ENCODE data around the gene LMTK2. TPM values are rescaled to one million over a fixed set of nuclear protein-coding genes. Genes with fewer than 3 reads are reported as not detected.

LMTK2 gene
- total RNA-seq, 1 donor from 2014 or later = 32.5 TPM

DNA sequence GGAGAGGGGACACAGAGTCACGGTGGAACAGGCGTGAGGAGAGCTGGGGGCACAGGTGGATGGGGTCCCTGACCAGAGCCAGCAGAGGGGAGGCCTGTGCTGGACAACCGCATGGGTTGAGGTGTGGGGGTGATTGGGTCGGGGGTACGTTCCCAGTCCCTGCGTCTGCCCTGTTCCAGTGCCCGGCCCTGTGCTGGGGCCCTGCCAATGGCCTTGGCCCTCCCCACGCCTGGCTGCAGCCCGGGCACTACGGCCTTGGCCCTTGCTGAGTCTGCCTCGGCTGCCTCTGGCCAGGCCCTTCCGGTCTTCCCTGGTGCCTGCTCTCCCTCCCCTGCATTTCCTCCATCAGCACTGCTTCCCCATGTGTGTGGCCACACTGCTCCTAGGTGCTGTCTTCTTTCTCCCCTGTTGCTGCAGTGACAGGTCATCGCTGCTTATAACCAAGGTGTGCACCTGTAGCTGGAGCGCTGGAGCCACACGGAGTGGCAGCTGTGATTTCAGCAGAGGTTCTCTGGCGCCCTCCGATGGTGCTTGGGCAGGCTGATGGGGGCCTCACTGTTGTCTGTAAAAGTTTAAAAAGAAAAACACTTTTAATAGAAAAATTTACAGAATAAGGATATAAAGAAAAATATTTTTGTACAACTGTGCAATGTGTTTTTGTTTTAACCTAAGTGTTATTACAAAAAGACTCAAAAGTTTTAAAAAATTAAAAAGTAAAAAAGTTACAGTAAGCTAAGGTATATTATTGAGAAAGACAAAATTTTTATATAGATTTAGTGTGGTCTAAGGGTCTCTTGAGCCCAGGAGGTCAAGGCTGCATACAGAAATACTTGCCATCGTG, 59.4 kb downstream of the LMTK2 start:
- peak; percentile 74 for DNase-seq (ENCODE audit: low spot score)
- H3K4me1 Mint-ChIP-seq (ENCODE audit: unreplicated experiment) = peaks cover 8% of the 10 kb centered on the region
- H3K36me3 Mint-ChIP-seq (ENCODE audit: low read depth, unreplicated experiment) = peaks cover 15% of the 10 kb centered on the region
- H3K27ac Mint-ChIP-seq (ENCODE audit: unreplicated experiment) = no peak overlapping the region
- no peak overlapping the region for H3K4me3 Mint-ChIP-seq (ENCODE audit: unreplicated experiment)
- H3K9me3 Mint-ChIP-seq (ENCODE audit: unreplicated experiment) = no peaks in the 10 kb centered on the region
- TF ChIP-seq, protein P1, sequence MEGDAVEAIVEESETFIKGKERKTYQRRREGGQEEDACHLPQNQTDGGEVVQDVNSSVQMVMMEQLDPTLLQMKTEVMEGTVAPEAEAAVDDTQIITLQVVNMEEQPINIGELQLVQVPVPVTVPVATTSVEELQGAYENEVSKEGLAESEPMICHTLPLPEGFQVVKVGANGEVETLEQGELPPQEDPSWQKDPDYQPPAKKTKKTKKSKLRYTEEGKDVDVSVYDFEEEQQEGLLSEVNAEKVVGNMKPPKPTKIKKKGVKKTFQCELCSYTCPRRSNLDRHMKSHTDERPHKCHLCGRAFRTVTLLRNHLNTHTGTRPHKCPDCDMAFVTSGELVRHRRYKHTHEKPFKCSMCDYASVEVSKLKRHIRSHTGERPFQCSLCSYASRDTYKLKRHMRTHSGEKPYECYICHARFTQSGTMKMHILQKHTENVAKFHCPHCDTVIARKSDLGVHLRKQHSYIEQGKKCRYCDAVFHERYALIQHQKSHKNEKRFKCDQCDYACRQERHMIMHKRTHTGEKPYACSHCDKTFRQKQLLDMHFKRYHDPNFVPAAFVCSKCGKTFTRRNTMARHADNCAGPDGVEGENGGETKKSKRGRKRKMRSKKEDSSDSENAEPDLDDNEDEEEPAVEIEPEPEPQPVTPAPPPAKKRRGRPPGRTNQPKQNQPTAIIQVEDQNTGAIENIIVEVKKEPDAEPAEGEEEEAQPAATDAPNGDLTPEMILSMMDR (IDR thresholded peaks at IDR 0.05; ENCODE audit: unreplicated experiment) = peak; percentile 30
- peaks cover 6% of the 10 kb centered on the region for H3K27me3 Mint-ChIP-seq (ENCODE audit: unreplicated experiment)

DNA sequence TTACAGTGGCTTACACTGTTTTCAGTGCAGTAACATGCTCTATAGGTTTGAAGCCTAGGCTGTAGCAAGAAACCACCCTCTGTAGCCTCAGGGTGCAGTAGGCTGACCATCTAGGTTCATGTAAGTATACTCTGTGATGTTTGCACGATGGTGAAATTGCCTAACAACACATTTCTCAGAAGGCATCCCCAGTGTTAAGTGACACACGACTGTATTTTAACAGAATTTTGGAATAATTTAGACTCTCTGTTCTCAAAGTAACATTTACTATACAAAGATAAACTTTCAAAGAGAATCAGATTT, 60.0 kb downstream of the LMTK2 start:
- peaks cover 6% of the 10 kb centered on the region for H3K27me3 Mint-ChIP-seq (ENCODE audit: unreplicated experiment)
- no peak overlapping the region for H3K4me3 Mint-ChIP-seq (ENCODE audit: unreplicated experiment)
- no peak for DNase-seq (ENCODE audit: low spot score)
- TF ChIP-seq, protein P1 (IDR thresholded peaks at IDR 0.05; ENCODE audit: unreplicated experiment) = no peak
- H3K4me1 Mint-ChIP-seq (ENCODE audit: unreplicated experiment) = peaks cover 8% of the 10 kb centered on the region
- H3K9me3 Mint-ChIP-seq (ENCODE audit: unreplicated experiment) = no peaks in the 10 kb centered on the region
- peaks cover 21% of the 10 kb centered on the region for H3K36me3 Mint-ChIP-seq (ENCODE audit: low read depth, unreplicated experiment)
- H3K27ac Mint-ChIP-seq (ENCODE audit: unreplicated experiment) = no peak overlapping the region

DNA sequence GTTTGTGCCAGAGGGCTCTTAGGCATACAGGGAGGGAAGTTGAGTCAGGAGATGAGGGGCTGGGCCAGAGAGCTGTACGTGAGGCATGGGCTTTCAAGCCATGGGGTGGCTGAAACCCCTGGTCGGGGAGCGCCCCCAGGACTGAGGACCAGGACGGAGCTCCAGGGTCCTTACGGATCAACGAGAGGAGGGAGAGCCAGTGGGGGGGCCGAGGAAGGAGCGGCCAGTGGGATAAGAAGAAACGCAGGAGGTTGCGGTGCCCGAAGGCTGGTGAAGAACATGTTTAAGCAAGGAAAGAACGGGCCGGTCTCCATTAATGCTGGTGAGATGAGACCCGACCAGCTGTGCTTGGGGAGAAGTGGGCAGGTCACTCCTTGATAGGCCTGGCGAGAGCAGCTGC, 61.0 kb downstream of the LMTK2 start:
- Mint-ChIP-seq H3K27me3 (ENCODE audit: unreplicated experiment) (peaks cover 8% of the 10 kb centered on the region), H3K27ac (ENCODE audit: unreplicated experiment) (peak overlapping the region; percentile 54), H3K4me1 (ENCODE audit: unreplicated experiment) (peaks cover 5% of the 10 kb centered on the region), H3K9me3 (ENCODE audit: unreplicated experiment) (no peaks in the 10 kb centered on the region), H3K4me3 (ENCODE audit: unreplicated experiment) (peak overlapping the region; percentile 43), H3K36me3 (ENCODE audit: low read depth, unreplicated experiment) (peaks cover 25% of the 10 kb centered on the region)
- TF ChIP-seq, protein P1 (IDR thresholded peaks at IDR 0.05; ENCODE audit: unreplicated experiment) = no peak
- DNase-seq (ENCODE audit: low spot score) = no peak

DNA sequence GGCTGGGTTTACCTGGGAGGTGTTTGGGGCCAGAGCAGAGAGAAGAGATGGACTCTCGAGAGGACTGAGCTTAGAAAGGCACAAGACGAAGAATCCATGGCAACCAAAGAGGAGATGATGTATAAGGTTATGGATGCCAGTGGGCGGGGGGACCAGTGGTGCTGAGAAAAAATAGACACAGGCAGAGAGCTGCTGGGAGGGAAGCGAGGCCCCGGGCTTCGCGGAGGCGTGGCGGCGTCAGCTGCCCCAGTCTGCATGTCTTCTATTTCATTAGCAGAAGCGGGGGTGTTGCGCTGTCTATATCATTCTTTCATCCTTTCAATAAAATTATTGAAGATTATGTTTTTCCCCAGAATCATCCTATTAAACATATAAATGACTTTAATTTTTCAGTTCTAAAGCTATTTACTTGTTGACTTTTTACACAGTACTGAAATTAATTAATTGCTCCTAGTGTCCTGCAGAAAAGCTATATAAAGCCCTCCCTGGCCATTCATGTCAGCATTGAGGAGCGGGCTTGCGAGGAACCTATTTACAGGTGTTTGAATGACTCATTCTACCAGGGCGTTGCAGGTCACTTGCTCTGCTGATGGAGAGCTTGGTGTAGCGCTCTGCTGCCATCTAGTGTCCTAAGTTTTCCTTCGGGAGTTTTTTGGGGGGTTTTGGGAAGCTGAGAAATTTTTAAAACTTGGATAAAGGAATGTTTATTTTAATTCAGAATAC, 61.7 kb downstream of the LMTK2 start:
- H3K27me3 Mint-ChIP-seq (ENCODE audit: unreplicated experiment) = peaks cover 8% of the 10 kb centered on the region
- no peaks in the 10 kb centered on the region for H3K9me3 Mint-ChIP-seq (ENCODE audit: unreplicated experiment)
- no peak overlapping the region for H3K27ac Mint-ChIP-seq (ENCODE audit: unreplicated experiment)
- peaks cover 3% of the 10 kb centered on the region for H3K4me1 Mint-ChIP-seq (ENCODE audit: unreplicated experiment)
- peak; percentile 41 for DNase-seq (ENCODE audit: low spot score)
- no peak overlapping the region for H3K4me3 Mint-ChIP-seq (ENCODE audit: unreplicated experiment)
- TF ChIP-seq, protein P1 (IDR thresholded peaks at IDR 0.05; ENCODE audit: unreplicated experiment) = no peak
- H3K36me3 Mint-ChIP-seq (ENCODE audit: low read depth, unreplicated experiment) = peaks cover 25% of the 10 kb centered on the region
